Activated naive CD4-positive, alpha-beta T cell treated with anti-CD3 and anti-CD28 coated beads, Interleukin-2, amount 50 U/mL, for 72 hours (primary cell): Measurements from ENCODE around the gene TCTN2. TPM values are rescaled to one million over a fixed set of nuclear protein-coding genes. Genes with fewer than 3 reads are reported as not detected.

Source experiments
- ATAC-seq, 2 donors: fragments of 150-1000 bp; cut with Tn5 transposase; 2 replicates each; pipeline ENCODE4 v1.10.0; 2021; ENCODE audit warnings: mild to moderate bottlenecking in 2 of 2, moderate library complexity in 2 of 2
- DNase-seq, 2 donors: peaks; one replicate each; pipeline ENCODE4 v3.0.0; 2021 to 2022; ENCODE audit warnings: low spot score in 2 of 2
- H3K27ac Mint-ChIP-seq, 2 donors: one replicate each; pipeline ENCODE4 v1.8.0; 2022; ENCODE audit warnings: mild to moderate bottlenecking in 2 of 2, mixed read lengths in 2 of 2
- H3K36me3 Mint-ChIP-seq, 2 donors: one replicate each; pipeline ENCODE4 v1.8.0; 2022; ENCODE audit warnings: mixed read lengths in 2 of 2
- H3K9me3 Mint-ChIP-seq, 2 donors: one replicate each; pipeline ENCODE4 v1.8.0; 2022; ENCODE audit warnings: mixed read lengths in 2 of 2
- total RNA-seq, 2 donors: library from RNA; stranded (reverse); gene quantifications; one replicate each; pipeline ENCODE4 v1.2.3, GENCODE V29; 2022

TCTN2 gene
- 1 to 10 TPM; 4.3 to 6.6 TPM for total RNA-seq

DNA sequence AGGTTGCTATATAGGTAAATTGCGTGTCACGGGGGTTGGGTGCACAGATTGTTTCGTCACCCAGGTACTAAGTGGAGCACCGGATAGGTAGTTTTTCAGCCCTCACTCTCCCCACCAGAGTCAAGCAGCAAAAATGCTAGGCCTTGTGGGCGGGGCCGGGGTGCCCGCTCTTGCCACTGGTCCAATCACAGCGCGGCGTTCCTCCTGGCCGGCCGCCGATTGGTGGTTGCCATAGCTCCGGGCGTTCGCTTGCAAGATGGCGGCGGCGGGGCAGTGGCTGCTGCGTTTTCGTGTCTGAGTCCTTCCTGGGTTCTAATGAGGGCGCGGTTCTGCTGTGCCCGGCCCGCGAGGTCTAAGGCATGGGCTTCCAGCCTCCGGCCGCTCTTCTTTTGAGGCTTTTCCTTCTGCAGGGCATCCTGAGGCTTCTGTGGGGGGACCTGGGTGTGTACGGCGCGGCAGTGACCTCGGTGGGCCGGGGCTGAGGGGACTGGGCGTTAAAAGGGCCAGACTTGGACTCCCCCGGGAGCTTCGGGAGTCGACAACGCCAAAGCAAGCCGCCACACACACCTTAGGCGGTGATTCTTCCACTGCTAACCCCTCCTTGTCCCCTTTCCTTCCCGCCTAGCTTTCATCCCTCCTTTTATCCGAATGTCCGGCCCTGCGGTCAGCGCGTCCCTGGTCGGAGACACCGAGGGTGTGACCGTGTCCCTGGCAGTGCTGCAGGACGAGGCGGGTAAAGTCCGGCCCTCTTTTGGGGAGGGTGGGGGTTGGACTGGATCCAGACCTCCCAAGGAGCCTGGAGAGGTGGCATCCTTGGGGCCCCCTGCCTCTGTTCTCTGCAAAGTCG lies at the start of gene TCTN2:
Gene TCTN2 (plus strand): TSS at position 232 of the 847 bp plus-strand sequence. CDS start 128 bp downstream, at position 360.
- H3K36me3 Mint-ChIP-seq: no peaks in the 10 kb centered on the region
- ATAC-seq: peak; percentile 100
- H3K9me3 Mint-ChIP-seq: no peaks in the 10 kb centered on the region
- DNase-seq: peak; percentile 89 to 96
- H3K27ac Mint-ChIP-seq: peak within 1 kb of the TSS; percentile 56 to 60

DNA sequence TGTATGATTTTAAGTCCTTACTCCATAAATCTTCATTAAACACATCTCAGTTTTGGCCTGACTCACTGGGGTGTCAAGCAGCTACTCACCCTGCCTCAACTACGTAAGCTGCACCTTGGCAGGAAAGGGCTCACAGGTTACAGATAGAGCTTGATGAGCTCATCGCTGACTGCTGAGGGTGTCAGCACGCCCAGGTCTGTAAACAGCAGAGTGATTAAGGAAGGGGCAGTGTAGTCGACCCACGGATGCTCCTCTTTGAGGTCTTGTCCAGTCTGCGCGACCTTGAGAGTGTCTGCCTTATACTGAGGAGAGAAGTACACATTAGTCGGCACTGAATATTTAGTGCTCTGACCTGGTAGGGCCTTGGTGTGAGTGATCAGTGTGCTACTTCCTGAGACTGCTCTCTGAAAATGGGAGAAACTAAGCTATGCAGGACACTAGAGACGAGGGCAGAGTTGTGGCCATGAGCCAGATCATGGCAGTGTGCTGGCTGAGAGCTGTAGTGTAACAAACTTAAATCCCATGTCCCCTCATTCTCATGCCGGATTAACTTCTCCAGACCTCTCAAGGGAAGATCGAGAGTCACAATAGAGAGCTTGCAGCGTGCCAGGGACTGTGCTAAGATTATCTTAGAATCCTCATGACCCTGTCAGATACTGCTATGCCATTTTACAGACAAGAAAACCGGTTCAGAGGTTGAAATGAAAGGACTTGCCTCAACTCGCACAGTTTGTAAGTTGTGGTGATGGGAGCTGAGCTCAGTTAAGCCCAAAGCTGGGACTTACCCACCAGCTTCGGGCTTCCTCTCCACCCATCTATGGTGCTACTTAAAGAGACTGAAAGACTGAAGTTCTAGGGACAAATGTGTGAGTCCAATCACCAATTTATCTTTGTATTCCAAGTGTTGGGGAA lies 49.0 kb upstream of the TCTN2 start:
- H3K9me3 Mint-ChIP-seq: no peaks in the 10 kb centered on the region
- H3K27ac Mint-ChIP-seq: peak overlapping the region; percentile 32 to 74
- peak; percentile 70 to 76 for ATAC-seq
- no peak for DNase-seq
- H3K36me3 Mint-ChIP-seq: peaks cover 4 to 24% of the 10 kb centered on the region in 2 donors

DNA sequence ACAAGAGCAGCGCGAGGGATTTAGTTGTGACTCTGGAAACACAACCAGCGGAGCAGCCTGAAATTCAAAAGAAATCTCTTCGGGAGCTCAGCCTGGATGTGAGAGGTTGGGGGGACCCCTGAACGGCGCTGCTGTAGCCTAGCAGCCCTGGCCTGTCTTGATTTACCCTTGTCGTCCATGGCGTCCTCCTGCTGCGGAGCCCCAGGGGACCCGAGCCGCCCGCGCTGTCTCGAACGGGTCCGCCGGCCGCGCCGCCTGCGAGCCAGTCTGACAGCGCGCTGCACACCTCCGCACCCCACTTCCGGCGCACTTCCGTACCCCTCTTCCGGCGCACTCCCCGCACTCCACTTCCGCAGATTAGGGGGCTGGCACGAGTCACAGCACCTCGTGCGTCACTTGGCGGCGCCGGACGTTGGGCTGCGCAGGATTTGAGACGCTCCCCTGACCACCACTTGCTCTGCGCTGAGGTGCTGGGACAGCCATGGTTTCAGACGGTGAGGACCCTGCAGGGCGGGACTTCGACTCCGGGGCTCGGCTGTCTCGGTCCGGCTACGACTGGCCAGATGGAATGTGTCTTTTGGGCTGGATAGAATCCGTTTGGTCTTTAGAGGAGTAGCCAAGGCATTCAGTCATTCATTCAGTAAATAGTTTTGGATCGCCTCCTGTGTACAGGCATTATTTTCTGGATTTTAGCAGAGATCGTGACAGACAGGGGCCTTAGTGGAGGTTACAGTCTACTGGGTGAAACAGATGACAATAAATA lies 37.4 kb upstream of the TCTN2 start, which contains the start of the genes EIF2B1 and GTF2H3:
Gene EIF2B1 (minus strand): TSS at position 308 of the 763 bp plus-strand sequence. CDS start 129 bp downstream, at position 179.
Gene GTF2H3 (plus strand): TSS at position 451 of the 763 bp plus-strand sequence. CDS start 31 bp downstream, at position 482.
- Mint-ChIP-seq H3K36me3 (peaks cover 13 to 26% of the 10 kb centered on the region in 2 donors), H3K27ac (peak within 1 kb of the TSS; percentile 94 to 99), H3K9me3 (no peaks in the 10 kb centered on the region)
- peak; percentile 92 to 97 for DNase-seq
- ATAC-seq: peak; percentile 99

DNA sequence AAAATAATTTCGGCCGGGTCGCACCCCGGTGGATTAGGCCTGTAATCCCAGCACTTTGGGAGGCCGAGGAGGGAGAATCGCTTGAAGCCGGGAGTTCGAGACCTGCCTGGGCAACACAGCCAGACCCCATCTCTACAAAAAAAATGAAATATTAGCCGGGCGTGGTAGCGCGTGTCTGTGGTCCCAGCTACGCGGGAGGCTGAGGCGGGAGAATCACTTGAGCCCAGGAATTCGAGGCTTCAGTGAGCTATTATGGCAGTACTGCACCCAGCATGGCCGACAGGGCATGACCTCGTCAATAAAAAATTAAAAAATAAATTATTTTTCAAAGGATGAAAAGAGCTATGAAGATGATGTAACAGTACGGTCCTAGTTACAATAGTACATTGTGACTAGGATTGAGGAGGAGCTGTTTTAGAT lies 36.8 kb upstream of the TCTN2 start:
- no peaks in the 10 kb centered on the region for H3K9me3 Mint-ChIP-seq
- peaks cover 13 to 26% of the 10 kb centered on the region in 2 donors for H3K36me3 Mint-ChIP-seq
- DNase-seq (no peak), ATAC-seq (no peak)
- peak overlapping the region; percentile 94 to 99 for H3K27ac Mint-ChIP-seq

DNA sequence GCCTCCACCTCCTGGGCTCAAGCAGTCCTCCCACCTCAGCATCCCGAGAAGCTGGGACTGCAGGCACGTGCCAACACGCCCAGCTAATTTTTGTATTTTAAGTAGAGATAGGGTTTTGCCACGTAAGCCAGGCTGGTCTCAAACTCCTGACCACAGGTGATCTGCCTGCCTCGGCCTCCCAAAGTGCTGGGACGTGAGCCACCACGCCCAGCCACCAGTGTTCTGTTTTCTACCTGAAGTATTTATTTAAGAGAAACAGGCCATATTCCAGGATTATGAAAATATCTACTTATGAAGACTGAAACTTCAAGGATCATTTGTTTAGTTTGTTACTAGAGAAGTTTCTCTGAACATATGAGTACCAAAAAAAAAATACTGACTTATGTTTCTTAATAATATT lies 27.0 kb upstream of the TCTN2 start:
- ATAC-seq: no peak

DNA sequence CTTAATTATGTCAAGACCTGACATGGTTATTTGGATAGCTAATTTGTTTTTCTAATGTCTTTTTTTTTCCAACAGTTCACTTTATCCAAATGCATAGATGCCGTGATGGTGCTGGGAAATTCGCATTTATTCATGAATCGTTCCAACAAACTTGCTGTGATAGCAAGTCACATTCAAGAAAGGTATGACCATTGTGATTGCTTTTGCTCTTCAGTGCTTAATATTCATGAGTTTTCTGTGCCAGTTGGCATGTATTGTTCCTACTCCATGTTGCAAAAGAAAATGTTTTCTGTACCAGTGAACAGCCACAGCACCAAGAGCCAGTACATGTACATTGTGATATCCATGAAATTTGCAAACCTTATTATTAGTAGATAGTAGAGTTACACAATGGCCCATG lies 25.5 kb upstream of the TCTN2 start:
- H3K36me3 Mint-ChIP-seq: peaks cover 6 to 14% of the 10 kb centered on the region in 2 donors

More for the DNA sequence above, 27.0 kb upstream of the TCTN2 start:
- Mint-ChIP-seq H3K9me3 (no peaks in the 10 kb centered on the region), H3K27ac (no peak overlapping the region), H3K36me3 (peaks cover 6 to 14% of the 10 kb centered on the region in 2 donors)
- no peak for DNase-seq

DNA sequence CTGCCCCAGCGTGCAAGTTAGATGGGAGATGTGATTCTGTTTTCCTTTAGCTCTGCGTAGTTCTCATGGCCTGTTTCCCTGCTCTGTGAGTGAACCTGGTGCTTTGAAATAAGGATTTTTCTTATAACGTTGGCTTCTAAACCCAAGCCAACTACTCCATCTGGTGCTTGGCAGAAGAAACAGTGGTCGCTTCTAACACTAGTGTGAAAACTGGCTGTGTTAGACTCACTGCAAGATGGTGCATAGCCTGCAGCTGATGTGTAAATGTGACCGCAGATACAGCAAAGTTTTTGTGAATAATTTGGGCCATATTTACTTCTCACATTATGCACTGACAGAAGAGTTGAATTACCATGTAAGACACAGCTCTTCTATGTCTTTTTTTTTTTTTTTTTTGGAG lies 25.0 kb upstream of the TCTN2 start:
- no peak for DNase-seq
- no peak overlapping the region for H3K27ac Mint-ChIP-seq
- H3K36me3 Mint-ChIP-seq: peaks cover 6 to 14% of the 10 kb centered on the region in 2 donors
- no peak for ATAC-seq
- no peaks in the 10 kb centered on the region for H3K9me3 Mint-ChIP-seq

More for the DNA sequence above, 25.5 kb upstream of the TCTN2 start:
- no peaks in the 10 kb centered on the region for H3K9me3 Mint-ChIP-seq
- no peak overlapping the region for H3K27ac Mint-ChIP-seq
- DNase-seq (no peak), ATAC-seq (no peak)

DNA sequence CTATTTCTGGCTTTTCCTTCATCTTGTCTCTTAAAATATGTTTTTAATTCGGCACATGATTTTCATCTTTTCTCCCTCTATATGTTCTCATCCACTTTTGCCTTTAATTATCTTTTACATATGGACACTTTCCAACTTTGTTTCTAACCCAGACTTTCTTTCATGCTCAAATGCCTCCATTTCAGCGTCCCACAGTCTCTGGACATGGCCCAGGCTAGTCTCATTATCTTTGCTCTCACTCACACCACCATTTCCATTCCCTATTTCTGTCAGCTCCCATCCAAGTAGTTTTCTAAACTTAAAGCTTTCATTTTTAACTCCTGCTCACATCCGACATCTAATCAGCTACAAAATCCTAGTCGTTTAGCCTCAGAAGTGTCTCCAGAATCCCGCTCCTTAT lies 22.5 kb upstream of the TCTN2 start:
- no peaks in the 10 kb centered on the region for H3K9me3 Mint-ChIP-seq
- peak overlapping the region in 1 of 2 donors; percentile 30 for H3K27ac Mint-ChIP-seq
- peaks cover 6 to 19% of the 10 kb centered on the region in 2 donors for H3K36me3 Mint-ChIP-seq
- ATAC-seq (no peak), DNase-seq (no peak)

DNA sequence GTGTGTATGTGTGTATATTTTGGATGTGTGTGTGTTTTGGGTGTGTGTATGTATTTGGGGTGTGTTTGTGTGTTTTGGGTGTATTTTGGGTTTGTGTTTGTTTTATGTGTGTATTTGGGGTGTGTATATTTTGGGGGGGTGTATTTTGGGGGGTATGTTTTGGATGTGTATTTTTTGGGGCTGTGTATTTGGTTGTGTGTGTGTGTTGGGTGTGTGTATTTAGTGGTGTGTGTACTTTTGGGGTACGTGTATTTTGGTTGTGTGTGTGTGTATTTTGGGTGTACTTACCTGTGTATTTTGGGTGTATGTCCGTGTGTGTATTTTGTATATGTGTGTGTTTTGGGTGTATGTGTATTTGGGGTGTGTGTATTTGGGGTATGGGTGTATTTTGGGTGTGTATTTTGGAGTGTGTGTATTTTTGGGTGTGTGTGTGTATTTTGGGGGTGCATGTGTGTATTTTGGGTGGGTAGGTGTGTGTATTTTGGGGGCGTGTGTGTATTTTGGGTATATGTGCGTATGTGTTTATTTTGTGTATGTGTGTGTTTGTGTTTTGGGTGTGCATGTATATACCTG lies 16.7 kb upstream of the TCTN2 start:
- no peaks in the 10 kb centered on the region for H3K9me3 Mint-ChIP-seq
- DNase-seq: no peak
- no peak for ATAC-seq
- no peak overlapping the region for H3K27ac Mint-ChIP-seq
- peaks cover 9 to 14% of the 10 kb centered on the region in 2 donors for H3K36me3 Mint-ChIP-seq

DNA sequence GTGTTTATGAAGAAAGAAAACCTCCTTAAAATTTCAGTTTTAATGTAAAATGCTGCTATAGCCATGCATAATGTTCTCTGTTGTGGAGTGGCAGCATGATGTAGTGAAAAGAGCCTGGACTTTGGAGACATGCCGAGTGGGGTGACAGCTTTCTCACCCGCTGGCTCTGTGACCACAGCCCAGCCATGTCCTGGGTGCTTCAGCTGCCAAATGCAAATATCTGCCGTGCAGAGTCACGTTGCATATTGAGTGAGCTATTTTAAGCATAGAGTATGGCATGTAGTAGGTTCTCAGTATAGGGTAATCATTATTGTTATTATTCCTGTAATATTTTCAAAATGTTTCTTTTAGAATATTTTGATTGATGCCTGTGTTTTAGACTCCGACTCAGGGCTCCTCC lies 15.5 kb upstream of the TCTN2 start:
- no peak for DNase-seq
- Mint-ChIP-seq H3K27ac (no peak overlapping the region), H3K36me3 (peaks cover 13 to 14% of the 10 kb centered on the region in 2 donors), H3K9me3 (no peaks in the 10 kb centered on the region)
- no peak for ATAC-seq

DNA sequence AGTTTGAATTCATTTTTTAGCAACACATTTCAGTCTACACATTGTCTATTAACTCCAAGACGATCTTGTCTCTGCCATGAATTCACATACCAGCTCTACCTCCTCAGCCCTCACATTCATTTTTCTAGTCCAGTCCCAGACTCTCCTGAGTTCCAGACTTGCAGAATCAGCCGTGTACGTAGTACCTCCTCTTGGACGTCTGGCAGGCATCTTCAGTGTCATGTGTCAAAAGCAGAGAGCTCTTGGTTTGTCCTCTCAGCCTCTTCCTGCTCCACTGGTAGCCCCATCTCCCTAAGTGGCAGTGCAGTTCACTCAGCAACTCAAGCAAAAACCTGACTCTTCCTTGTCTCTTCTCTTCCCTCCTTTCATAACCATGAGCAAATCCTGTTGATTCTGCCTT lies 14.5 kb upstream of the TCTN2 start:
- Mint-ChIP-seq H3K9me3 (no peaks in the 10 kb centered on the region), H3K36me3 (peaks cover 13 to 14% of the 10 kb centered on the region in 2 donors), H3K27ac (peak overlapping the region in 1 of 2 donors; percentile 88)
- ATAC-seq (no peak), DNase-seq (no peak)

DNA sequence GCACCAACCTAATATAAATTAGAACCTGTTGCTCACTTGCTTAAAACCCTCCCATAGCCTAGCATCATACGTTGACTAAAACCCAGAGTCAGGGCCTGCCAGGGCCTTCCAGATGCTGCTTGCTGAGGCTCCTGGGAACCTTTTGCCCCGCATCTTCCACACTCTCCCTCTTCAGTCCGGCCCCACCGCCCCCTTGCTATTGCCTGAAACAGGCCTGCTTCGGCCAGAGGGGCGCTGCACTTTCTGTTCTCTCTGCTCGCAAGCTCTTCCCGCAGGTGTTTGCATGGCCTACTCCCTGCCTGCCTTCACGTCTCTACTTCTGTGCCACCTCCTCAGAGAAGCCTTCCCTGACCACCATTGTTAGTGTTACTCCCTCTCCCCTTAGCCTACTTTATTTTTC lies 13.7 kb upstream of the TCTN2 start:
- H3K9me3 Mint-ChIP-seq: no peaks in the 10 kb centered on the region
- H3K27ac Mint-ChIP-seq: peak overlapping the region; percentile 2 to 50
- H3K36me3 Mint-ChIP-seq: peaks cover 9 to 13% of the 10 kb centered on the region in 2 donors
- no peak for DNase-seq
- ATAC-seq: no peak

DNA sequence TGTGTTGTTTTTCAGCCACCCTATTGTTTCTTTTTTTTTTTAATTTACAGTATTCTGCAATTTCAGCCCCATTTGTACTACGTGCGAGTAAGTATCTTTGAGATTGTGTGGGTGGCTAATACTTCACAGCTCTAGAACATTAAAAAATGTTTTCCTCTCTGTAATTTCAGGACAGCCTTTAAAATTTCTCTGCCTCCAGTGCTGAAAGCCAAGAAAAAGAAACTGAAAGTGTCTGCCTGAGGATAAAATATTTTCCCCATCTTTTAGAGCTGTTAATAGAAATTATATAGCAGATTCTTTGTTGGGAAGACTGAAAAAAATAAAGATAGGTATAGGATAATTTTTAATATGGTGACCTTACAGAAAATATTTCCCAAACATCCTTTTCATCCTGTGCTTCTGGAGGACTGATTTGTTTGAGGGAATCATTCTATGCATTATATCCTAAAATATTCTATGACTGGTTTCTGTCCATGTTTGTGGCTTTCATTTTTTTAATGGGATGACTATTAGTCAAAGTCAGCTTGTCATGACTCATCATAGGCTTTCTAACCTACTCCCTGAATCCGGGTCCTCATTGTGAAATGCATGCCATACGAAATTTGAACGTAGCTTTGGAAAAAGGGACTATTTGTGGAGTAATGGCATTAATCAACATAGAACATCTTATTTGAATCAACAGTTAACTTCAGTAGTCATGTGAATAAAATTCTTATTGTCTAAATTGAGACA lies 10.8 kb upstream of the TCTN2 start:
- Mint-ChIP-seq H3K9me3 (no peaks in the 10 kb centered on the region), H3K27ac (peak overlapping the region; percentile 57 to 84), H3K36me3 (peaks cover 0 to 20% of the 10 kb centered on the region in 2 donors)
- ATAC-seq: no peak
- DNase-seq: no peak

DNA sequence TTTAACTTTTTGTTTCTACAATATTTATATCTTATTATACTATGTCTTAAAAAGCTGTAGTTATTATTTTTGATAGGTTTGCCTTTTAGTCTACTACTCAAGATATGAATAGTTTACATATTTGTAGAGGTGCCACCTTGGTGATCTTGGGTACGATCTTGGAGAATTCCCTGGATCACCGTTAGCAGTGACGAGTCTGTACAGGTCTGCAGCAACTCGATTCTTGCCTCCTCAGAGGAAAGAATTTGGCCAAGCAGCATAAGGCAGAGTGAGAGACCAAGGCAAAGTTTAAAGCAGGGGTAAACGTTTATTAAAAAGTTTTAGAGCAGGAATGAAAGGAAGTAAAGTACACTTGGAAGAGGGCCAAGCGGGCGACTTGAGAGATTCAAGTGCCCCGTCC lies 3.1 kb upstream of the TCTN2 start:
- Mint-ChIP-seq H3K9me3 (no peaks in the 10 kb centered on the region), H3K36me3 (peaks cover 0 to 7% of the 10 kb centered on the region in 2 donors), H3K27ac (no peak overlapping the region)
- ATAC-seq (no peak), DNase-seq (no peak)

DNA sequence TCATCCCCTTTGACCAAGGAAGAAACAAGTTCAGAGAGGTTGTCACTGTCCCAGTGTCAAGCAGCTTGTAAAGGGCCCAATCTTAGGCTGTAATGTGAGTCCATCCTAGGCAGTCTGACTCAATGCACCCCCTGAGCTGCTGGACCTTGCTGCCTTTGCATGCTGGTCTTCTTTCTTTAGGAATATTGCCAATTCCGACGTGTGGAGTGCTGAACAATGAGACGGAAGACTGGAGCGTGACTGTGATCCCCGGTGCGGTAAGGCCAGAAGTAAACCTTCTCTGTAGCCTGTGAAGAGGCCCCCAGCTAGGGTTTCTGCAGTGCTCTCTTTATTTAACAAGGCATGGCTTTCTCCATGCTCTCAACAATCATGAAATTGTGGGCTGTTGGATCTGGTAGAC lies 963 bp downstream of the TCTN2 start:
- no peaks in the 10 kb centered on the region for H3K36me3 Mint-ChIP-seq
- ATAC-seq (no peak), DNase-seq (no peak)
- H3K9me3 Mint-ChIP-seq: no peaks in the 10 kb centered on the region
- peak overlapping the region in 1 of 2 donors; percentile 56 for H3K27ac Mint-ChIP-seq
